Activated T-helper 1 cell treated with anti-CD3 and anti-CD28 coated beads, Interleukin-2, amount 50 U/mL, for 16 hours (primary cell): Measurements from ENCODE around the gene FBLN2.

Experiments used
- DNase-seq, 2 donors: peaks; one replicate each; pipeline ENCODE4 v3.0.0-alpha.2; 2020; ENCODE audit warnings: low read depth in 1 of 2, low spot score in 1 of 2

The FBLN2 gene

GRCh38 chr3:13682331-13683013 is 133.5 kb downstream of the FBLN2 start:
- DNase-seq, result no peak

GRCh38 chr3:13683288-13683687 is 134.4 kb downstream of the FBLN2 start:
- DNase-seq, result no peak

DNA sequence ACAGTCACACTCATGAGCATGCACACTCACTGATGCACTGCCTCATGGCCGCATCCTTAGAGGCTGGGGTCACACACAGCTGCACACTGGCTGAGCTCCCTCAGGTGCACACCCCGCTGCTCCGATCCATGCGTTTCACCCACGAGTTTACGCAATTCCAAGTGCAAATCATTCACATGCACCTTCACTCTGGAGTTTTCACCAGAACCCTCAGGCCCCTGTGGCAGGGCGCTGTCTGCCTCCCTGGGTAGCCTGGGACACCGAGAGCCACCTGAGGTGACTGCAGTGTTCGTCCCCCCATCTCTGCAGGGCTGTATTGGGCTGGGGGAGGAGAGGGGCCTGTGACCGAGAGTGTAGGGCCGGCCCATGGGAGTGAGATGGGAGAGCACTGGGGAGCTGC is 134.8 kb downstream of the FBLN2 start:
- DNase-seq, result no peak

DNA sequence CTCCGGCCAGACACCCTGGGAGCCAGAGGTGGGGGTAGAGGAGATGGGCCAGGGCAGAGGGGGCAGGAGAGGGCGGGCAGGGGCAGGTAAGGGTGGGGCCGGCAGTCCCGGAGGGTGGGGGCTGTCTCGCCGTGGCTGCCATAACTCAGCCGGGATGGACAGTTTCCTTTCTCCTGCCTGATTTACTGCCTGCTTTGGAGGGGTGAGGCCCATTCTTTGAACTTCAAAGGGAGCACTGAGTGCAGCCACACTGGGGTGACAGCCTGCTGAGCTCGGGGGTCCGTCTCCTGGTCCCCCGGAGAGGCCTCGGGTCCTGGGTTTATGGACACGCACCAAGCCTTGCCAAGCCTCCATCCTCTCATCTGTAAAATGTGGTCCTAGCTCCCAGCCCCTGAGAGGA is 135.4 kb downstream of the FBLN2 start:
- no peak for DNase-seq

- DNase-seq, result no peak
Measured at GRCh38 chr3:13684854-13685253, 135.9 kb downstream of the FBLN2 start.

GRCh38 chr3:13685721-13686120 is 136.8 kb downstream of the FBLN2 start:
- no peak for DNase-seq

GRCh38 chr3:13686367-13687160 is 137.6 kb downstream of the FBLN2 start:
- no peak for DNase-seq

DNA sequence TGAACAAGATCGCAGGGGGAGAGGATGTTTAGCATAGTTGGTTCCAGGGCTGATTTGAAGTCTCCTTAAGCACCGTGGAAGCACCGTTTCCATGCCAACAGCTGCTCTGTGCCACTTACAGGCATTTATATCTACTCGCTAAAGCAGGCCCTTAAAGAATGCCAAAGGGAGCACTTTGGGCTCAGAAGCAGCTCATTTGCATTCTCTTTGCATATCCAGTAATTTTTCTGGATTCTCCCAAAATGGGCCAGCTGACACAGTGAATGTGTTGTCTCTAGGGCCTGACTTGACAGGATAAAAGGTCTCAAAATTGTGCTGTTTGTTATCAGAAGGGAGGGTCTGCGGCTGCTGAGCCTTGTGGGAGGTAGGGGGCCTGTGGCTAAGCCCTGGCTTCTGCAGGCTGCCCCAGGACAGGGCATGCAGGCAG is 138.6 kb downstream of the FBLN2 start:
- DNase-seq, result no peak
